ENCODE measurements around the gene MEGF11.
A peak's percentile ranks its signal among the peaks of the same experiment; 100 is the strongest.

Gene MEGF11

DNA sequence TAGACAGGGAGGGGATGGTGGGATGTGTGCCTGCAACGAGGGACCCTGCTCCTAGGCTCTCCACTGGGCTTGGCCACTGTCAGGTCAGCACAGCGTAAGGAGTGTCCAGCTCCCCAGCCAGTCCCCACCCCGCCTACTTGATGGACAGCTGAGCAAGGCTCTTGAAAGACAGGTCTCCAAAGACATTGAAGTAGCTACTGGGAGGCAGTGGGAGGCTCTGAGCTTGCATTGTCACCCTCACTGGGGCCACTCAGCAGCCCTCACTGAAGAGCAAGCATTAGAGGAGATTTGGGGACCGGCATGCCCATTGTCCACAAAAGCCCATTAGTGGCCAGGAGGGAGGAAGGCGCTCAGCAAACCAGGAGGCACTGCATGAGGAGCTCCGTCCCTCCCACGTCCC lies 146.5 kb downstream of the MEGF11 start:
- no peak for DNase-seq

DNA sequence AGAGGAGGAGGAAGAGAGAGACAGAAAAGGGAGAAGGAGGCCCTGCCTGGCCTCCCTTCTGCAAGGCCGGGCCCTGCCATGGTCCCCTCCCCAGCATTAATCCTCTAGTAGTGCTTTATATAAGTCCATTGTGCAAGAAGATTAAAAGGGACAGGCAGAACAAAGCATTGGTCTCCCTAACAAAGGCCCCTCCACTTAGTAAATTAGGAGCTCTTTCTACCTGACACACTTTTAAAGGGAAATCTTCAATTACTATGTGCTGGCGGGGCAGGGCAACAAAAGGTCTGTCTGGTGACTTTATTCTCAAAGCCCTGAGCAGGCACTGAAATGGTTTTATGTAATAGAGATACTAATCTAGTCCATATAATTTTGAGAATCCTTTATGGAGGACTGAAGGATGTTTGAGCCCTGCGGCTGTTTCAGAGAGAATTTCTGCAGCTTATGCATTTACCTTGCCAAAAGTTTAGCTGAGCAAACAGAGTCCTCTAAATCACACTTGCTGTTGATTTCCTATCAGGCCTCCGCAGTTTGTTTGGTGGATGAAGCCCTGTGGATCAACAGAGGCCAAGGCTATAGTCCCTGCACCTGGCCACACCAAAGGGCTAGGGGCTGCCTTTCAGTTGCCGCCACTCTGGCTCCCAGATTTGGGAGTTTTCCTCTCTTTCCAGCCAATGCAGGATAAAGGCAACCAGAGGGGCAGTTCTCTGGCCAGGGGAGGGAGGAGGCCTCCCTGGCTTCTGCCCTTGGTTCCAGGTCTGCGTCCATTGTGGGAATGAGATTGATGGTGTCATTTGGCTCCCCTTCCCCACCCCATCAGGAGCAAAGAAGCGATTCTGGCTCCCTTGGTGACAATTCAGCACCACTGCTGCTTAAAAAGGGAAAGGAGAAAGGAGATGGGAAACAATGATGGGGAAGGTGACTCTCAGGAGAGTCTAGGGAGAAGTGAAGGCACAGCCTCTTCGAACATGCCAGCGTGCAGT lies 148.0 kb downstream of the MEGF11 start:
- DNase-seq, result no peak

DNA sequence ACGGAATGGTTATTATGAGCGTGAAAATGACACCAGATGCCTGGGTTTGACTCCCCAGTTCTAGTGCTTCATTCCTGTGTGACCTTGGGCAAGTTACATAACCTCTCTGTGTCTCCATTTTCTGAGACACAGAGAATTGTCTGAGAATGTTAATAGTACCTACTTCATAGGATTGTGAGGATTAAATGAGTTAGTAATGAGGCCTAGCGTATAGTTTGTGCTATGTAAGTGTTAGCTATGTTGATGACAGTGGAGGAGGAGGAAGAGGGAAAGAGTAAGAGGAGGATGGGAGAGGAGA lies 150.3 kb downstream of the MEGF11 start:
- DNase-seq, result no peak

DNA sequence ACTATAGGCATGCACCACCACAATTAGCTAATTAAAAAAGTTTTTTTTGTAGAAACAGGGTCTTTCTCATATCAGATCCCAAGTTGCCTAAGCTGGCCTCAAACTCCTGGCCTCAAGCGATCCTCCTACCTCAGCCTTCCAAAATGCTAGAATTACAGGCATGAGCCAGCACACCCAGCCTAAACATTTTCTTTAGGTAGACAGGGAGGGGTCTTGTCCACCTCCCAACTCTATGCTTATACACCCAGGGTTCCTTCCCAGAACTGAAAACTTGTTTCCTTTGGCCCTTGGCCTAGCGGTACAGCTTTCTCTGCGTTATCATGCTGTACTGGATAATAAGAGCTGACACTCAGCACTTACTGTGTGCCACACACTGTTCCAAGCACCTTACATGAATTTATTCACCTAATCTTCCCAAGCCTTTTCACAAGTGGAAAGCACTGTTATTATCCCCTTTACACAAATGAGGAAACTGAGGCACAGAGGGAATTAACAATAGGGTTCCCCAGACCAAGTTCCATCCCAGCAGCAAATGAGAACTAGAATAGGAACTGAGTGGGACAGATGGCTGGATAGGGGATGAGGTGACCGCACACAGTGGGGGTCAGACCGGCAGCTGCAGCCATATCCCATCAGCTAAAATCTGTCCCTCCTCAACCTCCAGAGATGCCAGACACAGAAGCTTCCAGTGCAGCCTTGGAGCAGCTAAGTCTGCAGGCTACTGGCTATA lies 150.8 kb downstream of the MEGF11 start:
- no peak for DNase-seq

DNA sequence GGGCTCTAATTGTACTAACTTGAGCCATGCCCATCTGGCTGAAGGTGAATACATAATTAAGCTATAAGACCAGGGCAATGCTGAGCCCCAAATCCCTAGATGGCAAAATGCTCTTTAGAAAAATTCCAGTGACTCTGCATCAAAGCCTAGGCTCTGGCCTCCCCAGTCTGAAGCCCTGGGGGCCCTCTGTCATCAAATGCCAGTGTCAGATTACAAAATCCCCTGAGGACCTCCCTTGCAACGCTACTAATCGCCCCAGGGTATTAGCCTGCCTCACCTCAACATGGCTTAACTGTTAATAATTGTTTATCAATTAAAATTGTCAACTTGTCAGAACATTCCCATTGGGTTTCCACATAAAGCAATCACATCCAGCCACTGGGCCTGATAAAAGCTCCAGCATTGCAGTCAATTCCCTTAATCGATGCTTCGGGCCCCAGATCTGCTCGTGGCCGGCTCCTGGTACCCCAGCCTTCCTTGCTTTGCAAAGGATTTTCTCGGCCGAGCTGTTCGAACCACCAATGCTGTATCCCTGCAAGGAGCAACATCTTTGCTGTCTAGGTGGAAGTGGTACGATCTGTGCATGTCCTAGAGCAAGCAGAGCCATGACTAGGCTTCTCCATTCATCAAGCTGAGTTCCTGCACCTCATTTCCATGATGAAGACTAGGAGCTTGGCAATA lies 151.7 kb downstream of the MEGF11 start:
- no peak for DNase-seq

DNA sequence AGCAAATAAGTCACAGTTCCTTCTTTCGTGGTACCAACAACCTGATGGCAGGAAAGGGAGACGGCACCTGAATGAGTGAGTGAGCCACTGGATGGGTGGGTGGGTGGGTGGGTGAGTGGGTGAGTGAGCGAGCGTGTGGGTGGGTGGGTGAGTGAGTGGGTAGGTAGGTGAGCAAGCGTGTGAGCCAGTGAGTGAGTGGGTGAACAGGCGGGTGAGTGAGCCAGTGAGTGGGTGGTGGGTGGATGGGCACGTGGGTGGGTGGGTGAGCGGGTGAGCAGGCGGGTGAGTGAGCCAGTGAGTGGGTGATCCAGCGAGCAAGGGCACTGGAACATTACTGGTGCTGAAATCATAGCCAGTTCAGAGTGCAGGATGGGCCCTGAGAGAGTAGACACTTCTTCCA lies 152.8 kb downstream of the MEGF11 start:
- DNase-seq, result no peak

DNA sequence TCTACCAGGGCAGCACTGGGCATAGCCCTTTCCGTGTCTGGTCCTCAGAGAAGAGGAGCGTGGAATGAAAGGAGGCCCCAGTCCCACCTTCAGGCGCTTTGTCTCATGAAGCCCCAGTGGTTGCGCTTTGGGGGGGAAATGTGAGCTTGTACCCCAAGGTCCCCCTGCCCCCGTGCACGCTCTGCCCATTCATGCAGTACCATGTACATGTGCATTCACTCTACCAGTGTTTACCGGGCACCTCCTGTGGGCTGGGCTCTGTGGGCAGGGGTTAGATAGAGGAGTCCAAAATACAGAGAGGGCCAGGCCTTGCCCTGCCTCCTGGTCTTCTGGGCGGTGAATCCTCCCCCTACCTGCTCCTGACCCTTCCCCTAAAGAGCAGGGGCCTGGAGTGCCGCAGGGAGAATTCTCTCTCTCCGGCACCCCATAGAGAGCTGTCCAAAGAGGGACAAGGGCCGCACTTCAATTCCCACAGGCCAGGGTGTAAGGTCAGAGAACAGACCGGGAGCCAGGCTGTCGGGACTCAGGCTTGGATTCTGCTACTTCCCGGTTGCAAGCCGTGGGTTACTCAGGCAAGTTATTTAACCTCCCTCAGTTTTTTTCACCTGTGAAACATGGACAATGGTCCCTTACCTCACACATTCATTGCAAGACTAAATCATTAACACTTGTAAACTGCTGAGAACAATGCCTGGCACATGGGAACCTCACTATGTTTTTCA lies 153.4 kb downstream of the MEGF11 start:
- no peak for DNase-seq

DNA sequence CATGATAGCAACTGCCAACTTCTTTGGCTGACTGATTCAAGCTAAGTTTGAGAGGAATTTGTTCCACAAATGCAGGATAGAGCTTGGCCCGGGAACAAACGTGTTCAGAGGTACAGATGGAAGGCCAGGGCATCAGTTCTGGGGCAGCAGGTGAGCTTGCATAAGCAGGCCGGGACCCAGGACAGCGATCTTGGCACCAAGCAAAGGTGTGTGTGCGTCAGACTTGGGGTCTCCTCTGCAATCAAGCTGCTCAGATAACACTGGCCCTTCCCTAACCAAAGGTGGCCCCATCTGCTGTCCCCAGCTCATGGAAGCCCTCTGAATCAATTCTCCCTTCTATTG lies 155.6 kb downstream of the MEGF11 start:
- DNase-seq, result no peak

DNA sequence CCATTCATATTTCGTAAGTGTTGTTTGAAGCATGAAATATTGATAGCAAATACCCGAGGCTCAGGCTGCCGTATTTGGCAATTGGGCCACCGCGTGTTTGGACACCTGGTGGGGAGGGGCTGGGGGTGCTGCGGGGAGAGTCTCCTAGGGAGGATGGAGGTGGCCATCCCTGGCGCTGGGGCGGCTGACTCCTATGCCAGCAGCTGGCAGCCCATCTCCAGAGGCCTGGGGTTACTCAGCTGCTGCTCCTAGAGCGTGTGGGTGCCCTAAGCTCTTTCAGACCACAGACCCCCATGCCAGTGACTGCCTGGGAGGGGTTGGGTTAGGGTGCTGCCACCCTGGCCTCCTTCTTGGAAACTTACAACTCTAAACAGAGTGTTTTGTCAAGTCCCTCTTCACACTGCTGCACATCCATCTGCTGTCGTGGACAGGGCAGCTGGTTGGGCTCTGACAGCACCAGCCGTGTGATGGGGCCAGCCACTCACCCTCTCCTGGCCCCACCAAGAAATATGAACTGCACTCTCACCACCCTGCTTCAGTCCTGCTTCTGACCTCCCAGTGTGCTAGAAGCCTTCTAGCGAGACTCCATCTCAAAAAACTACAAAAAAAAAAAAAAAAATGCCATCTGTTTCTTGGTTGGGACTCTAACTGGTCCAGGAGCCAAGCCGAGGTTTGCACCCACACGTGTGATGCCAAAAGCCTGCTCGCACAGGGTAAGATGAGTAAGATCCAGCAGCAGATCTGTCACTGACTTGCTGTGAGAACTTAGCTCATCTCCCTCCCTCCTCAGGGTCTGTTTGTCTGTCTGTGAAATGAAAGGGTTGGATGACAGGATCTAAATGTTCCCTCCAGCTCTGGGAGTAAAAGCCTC lies 156.2 kb downstream of the MEGF11 start:
- no peak for DNase-seq

DNA sequence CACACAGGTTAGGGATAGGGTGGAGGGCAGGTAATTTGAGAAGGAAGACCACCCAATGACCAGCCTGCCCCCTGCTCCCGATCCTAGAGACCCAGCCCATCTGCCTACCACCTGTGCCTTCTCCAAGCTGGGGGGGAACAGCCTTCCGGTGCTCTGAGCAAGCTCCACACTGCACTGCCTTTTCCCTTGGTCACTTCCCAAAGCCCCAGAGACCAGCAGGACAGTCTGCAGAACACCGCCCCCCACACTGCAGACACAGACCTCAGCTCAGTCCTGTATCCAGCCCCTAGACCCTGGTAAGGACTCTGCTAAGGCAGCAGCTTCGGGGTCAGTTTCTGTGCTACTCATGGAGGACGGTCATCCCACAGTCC lies 156.9 kb downstream of the MEGF11 start:
- no peak for DNase-seq

DNA sequence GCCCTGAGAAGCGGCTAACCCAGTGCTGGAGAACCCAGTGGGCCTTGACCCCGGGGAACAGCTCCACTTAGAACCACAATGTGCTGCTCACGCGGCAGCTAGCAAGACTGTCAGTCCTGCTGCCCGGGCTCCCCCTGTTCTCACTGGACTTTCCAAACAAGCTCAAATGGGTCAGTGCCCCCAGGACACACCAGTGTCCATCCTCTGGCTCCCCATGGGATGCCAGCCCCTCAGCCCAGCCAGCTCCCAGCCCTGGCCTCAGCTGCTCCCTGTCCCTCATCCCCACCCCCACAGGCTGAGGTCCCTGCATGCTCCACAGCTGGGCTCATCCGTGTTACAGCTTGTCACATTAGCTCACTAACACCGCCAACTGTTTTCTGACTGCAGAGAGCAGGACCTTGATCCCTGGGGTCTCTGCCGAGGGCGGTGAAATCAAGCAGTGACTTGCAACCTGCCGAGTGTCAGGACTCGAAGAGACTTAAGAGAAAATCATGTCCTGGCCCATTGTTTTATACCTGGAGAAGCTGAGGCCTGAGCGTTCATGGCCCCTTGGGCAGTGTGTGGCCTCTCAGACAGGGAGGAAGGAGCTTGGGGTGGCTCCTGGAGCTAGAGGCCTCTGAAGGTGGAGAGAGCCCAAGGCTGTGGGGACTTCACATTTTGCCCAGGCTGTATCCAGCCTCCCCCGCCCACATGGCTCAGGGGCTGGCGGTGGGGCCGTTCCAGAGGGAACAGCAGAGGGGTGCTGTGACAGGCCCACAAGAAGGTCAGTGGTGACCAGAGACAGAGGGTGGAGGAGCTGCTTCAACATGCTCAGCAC lies 157.5 kb downstream of the MEGF11 start:
- no peak for DNase-seq

DNA sequence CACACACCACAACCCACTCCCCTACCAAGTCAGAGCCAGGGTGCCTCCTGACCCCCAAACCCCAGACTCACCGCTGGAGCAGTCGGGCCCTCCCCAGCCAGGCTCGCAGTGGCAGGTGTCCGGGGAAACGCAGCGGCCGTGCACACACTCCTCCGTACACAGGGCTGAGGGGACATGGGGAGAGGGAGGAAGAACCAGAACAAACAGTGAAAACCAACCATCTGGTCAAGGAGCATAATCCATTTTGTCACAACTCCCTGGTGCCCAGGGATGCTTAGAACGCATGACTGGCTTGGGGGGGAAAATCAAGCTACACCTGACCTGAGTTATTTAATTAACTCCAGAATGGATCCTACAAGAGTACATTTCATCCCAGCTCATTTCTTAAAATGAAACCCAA lies 159.2 kb downstream of the MEGF11 start:
- DNase-seq, result no peak

DNA sequence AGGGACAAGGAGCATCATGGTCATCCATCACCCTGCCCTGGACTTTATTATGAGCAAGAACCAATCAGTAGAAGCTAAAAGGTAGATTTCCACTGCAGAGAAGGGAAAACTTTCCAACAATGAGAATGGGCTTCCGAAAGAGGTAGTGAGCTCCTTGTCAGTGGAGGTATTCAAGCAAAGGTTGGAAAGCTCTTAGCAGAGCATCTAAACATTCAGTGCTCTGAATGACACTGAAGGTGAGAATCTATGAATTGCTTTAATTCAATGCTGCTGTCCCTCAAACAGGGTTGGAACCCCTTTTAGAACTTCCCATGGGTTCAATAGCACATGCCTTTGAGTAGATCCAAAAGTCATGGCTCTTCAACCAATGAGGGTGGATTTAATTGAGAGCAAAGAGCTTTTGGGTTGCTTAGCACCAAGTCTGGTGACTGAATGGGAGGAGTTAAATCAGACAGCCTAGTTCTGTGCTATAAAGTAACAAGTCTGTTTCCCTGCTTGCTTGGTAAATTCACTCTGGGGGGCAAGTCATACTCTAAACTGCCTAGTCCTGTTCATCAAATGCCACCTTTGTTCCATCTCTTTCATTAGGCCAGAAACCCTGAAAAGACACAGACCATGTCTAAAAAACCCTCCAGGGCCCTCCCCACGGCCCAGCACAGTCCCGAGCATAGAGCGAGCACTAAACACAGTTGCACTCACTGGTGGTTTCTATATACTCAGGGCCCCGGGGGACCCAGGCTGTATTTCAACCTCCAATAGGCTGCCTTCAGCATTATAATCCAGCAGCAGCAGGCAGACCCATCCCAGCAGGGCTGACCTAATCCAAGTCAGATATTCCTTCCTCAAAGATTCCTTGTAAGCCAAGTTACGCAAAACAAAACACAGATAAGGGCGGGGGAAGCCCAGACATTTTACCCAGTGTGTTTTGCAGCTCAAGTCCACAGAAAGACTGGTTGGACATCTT lies 161.2 kb downstream of the MEGF11 start:
- DNase-seq, result no peak

DNA sequence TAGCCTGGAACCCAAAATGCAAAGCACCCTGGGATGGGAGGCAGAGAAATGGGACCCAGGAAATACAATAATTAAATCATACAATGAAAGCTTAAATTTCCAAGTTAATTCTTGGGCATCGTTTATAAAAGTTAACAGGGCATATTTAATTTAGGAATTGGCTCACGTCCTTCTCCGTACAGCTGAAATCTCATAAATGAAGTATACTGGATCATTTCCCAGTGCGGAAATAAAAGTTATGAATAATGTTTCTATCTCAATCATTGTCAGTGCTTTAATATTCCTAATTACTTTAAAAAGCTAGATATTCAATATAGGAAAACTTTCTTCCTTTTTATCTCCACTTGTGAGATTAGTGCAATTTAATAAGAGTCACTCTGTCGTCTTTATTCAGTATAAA lies 164.0 kb downstream of the MEGF11 start:
- no peak for DNase-seq

DNA sequence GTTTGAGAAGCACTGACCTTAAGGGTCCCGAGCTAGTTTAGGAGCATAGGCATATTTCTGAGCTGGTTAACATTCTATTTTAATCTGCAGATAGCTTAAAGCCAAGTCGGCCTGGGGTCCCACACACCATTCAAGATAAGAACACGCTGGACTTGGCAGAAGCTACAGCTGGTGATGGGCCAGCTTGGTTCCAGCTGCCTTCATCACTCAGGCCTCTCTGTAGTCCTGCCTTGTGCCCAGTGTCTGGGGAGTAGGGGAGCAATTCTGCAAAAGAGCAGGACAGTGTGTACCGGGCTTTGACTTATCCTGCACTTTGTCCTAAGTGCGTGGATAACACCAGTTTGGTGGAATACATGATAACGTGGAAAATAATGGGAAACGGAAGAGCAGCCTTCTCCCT lies 164.5 kb downstream of the MEGF11 start:
- DNase-seq, result no peak

DNA sequence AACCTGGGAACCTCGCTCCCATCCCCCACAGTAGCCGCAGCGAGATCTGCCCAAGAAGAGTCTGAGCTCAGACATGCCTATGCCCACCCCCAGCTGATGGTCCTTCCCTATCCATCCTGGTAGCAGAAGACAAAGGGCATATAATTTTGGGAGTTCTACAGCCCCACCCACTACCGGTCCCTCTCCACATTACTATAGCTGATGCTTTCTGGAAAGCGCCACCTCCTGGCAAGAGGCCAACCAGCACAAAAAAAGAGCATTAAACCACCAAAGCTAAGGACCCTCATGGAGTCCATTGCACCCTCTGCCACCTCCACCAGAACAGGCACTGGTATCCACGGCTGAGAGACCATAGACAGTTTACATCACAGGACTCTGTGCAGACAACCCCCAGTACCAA lies 168.4 kb downstream of the MEGF11 start:
- DNase-seq, result peak; percentile 12

DNA sequence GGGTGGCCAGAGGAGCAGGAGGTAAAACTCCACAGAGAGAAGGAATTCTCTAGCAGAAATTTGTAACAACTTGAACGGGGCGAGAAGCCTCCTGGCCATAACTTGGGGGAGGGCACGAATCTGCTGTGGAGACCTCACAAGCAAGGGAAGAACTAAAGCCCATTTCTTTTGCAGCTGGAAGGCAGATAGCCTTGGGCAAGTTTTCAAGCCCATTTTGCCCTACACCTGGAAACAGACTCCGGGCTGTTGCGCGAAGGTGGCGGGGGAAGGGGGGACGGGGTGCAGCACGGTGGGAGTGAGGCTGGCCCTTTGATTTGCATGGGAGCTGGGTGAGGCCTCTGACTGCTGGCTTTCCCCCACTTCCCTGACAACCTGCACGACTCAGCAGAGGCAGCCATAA lies 168.8 kb downstream of the MEGF11 start:
- no peak for DNase-seq

DNA sequence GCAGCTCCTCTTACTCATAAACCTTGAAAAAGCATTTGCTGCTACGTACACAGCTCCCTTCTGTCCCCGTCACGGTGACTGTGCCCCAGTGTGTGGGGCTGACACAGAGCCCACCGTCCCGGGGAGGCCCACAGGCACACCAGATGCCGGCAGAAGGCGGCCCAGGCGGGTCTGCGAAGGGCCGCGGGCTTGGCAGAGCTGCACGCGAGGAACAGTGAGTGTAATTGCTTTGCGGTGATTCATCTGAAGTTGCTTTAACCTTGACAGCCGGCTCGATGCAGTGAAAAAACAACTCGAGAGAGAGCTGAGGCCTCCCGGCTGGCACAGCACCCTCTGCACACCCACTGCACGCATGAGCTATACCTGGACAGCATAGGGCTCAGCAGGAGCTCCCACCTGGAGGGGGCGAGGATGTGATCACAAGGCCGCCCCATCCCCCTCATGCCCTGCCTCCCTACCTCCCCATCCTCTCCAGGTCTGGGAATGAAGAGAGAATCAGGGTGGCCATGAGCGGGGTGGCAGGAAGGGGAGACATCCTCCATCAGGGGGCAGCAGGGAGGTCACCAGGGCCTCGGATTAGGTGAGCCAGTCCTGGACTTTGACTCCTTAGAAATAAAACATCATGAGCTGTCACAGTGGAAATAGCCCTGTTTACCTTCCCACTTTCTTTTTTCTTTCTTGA lies 172.7 kb downstream of the MEGF11 start:
- no peak for DNase-seq

DNA sequence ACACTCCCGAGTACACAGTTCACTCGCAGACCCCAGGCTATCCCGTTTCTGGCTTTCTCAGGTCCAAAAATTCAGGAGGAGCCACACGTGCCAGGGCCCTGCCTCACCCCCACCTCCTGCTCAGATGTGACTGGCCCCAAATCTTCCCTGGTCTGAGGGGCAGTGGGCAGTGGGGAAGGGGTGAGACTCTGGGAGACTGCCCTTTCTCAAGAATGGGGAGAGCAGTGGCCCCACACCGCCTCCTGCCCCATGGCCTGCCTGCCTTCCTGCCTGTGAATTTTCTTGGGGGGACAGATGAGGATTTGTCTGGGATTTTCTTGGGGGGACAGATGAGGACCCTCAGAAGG lies 174.6 kb downstream of the MEGF11 start:
- no peak for DNase-seq

Measured in stimulated activated CD4-positive, alpha-beta T cell treated with anti-CD3 and anti-CD28 coated beads, Interleukin-1b, Interleukin-23, amount 100 ng/mL, for 48 hours (primary cell).